Colon (tissue), 2 donors: ENCODE measurements around the gene PPM1H.
"Not testable (repeated sequence)": the region's sequence is repeated elsewhere in the genome, so short reads cannot be mapped to it uniquely, and the experiment has no call there.

Source experiments
- FAIRE-seq: peaks from 2 replicates; lab custom pipeline; 2012; peaks lifted over from hg19 to GRCh38; lab: Jason Lieb, UNC
- donor health status: control.
- donor health status: control.

The PPM1H gene

DNA sequence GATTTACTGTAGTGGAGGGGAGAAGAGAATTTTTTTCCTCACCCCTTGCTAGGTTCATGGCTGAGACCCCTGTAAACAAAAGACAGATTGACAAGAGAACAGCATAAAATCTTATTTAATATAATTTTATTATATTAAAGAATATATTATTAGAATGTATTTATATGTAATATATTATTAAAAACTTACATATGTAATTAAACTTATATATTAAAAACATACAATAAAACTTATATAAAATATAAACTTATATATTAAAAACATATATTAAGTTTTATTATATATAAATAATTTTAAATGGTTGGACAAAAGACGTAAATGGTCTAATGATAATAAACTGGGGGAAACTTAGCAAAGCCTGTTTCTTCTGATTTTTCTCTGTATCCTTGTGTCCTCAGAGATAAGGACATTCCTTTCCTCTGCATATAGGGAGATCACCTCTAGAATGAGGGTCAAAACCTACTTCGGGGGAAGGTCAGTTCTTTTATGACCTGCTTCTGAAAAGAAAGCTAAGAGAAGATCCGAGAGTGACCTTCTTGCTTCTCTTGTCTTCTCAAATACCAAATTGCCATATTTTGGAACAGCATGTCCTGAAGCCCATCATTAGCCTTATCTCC lies 8.9 kb upstream of the PPM1H start:
- peak; percentile 87 for FAIRE-seq

DNA sequence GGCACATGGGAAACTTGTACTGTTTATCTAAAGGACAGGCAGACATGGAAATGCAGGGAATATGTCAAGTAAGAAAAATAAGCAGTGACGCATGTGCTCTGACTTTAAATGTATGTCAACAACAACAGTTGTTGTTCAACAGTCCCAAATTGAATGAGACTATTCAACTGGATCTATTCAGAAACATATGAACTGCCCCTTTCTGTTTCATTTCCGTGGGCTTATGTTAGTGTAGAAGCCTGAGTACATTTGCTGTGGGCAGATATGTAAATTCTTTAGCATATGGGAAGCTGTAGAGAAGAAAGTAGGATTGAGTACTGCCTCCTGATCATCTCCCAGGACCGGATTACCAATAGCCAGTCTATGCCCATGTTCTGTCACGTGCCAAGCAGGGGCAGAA lies 7.4 kb upstream of the PPM1H start:
- FAIRE-seq, result not testable (repeated sequence)

DNA sequence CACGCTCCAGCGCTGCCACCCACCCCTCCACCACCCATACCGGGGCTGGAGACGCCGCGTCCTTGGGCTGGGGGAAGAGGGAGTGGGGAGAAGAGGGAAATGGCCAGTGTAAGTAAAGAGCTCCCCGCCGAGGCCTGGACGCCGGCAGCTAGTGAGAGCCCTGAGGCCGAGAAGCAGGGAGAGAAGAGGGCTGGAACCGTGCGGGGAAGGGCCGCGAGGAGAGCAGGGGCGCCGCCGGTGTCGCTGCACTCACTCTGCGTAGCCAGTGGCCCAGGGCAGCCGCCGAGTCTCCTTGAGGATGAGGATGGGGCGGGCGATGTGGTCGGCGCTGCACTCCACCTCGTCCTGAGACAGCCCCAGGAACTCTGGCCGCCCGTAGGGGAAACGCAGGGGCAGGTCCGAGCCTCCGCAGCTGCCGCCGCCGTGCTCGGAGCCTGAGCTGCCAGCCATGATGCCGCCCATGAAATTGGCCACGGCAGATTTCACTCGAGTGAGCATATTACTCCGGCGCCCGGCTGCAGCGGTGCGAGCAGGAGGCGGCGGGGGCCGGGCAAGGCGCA lies 631 bp downstream of the PPM1H start:
- FAIRE-seq, result no peak

DNA sequence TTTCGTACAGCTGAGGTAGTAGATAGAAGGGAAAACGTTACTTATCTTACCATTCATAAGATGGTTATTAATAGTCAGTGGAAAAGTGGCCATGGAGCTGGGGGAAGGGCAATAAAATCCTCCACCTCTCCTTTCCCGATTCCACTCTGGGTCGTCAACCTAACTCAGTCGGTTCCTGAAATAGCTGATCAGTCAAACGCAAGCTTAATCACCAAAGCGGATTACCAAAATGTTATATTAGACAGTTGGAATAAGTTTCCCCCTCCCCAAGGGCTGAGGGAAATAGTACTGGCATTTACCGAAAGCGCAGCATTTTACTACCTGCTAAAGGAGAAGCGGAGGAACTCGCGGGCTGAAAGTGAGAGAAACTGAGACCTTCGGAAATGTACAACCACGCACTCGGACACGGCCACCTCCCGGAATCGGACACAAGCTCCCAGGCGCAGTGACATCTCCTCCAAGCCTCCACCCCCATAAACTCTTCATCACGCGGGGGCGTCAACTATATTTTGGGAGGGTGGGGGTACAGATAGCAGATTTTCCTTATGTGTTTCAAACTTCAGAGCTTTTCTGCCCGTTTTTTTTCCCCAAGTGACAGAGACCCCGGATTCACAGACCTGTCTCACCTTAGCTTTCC lies 1.2 kb downstream of the PPM1H start:
- no peak for FAIRE-seq

DNA sequence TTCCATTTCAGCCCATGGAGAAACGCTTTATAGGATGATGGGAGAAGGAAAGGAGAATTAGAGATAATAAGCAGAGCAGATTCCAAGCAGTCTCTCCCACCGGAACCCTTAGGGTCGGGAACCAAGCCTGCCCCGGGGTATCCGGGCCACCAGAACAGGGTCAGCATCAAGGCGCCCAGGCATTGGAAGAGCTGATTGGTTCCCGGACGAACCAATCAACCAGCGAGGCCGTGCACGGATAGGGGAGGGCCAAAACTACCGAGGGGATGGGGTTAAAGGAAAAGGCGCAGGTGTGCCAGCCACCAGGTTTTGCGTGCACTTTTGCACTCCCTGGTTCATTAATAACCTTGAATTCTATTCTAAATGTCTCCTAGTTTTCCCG lies 1.7 kb downstream of the PPM1H start:
- no peak for FAIRE-seq

DNA sequence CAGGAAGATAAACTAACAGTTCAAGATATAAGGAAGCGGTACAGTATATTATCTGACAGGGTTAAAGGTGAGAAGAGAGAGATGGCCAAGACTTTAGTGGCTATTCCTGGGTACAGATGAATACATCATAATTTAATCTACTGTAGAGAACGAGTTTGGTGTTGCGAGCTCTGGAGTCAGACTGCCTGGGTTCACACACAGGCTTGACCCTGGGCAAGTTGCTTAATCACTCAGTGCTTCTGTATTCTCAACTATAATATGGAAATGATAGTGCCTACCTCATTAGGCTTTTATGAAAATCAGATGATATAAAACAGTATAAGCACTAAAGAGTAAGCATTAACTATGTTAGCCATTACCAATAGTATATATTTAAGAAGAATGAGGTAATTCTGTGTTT lies 3.5 kb downstream of the PPM1H start:
- FAIRE-seq, result no peak

DNA sequence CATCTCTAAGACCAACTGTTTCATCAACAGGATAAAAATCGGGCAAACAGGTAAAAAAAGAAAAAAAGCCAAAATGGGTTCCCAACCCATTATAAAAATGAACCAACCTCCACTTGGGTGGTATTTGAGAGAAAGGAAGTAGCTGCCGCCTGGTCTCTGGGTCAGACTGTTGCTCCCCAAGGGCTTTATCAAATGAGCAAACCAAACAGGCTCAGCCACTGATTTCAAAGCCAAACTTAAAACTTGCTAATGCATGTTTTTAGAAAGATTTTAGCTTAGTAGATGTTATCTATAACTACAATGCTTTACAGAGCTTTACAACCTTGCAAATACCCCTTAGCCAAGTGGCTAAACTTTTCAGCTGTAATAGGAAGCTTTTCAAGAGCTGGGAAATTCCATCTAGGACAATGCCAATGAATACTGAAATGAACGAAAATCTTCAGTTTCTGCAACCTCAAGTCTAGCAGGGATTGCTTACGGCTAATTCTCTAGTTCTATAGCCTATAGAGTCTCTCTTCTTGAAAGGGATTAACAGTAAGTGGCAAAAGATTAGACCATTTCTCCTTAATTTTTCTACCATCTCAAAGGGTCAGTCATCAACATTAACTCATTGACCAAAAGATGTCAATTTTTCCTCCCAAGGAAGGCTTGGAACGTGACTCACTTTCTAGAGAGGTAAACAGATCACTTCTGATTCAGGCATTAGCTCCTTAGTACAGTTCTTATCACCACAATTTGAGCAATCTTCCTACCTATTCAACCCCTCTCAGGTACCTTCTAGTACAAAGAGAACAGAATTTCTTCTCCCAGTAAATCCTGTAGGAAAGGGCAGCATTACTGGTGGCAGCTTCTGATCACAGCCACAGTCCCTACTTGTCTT lies 4.2 kb downstream of the PPM1H start:
- FAIRE-seq, result no peak

DNA sequence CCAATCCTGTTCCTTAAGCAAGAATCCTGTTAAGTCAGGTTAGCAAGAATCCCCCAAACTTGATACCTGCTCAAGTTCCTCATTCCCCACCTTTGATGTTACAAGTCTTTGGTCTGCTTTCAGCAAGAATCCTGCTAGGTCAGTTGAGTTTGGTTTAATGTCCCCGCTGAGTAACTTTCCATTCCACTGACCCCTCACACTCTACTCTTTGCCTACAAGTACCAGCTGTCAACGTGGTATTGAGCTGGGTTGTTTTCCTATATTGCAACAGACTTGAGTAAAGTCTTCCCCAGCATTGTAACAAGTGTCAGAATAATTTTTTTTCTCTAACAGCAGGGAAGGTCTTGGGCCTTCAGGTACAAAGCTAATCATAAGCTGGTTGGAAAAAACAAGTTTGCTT lies 6.3 kb downstream of the PPM1H start:
- FAIRE-seq, result no peak

DNA sequence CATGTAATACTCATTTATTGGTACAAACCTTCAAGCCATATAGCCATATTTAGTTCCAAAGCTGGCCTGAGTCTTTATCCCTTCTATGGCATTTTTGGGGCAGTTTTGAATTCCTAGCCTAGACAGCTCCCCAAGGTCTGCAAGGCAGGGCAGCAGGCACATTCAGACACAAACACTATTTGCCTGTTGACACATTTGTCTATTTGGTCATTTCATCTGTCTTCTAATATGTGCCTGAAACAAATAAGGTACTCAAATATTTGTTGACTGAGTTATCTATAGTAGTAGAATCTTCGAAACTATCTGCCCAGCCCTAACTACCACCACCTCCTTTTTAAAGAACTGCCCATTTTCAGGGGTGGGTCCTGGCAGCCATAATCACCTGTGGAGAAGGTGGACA lies 9.3 kb downstream of the PPM1H start:
- no peak for FAIRE-seq

DNA sequence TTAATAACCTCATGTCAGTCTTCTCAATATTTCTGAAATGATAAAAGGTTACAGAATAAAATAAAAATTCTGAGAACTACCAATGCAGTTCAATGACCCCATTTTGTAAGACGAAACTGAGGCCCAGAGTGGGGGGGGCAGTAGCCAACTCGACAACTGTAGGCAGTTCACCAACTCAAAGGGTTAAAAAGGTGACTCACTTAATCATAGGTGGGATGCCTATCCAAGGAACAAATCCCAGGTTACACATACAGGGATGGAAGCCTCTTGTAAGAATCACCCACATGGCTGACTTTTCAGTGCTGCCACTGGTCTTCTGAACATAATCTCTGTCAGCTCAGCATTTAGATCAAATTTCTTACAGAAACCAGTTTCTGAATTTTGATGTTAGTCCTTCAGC lies 10.9 kb downstream of the PPM1H start:
- FAIRE-seq, result no peak

DNA sequence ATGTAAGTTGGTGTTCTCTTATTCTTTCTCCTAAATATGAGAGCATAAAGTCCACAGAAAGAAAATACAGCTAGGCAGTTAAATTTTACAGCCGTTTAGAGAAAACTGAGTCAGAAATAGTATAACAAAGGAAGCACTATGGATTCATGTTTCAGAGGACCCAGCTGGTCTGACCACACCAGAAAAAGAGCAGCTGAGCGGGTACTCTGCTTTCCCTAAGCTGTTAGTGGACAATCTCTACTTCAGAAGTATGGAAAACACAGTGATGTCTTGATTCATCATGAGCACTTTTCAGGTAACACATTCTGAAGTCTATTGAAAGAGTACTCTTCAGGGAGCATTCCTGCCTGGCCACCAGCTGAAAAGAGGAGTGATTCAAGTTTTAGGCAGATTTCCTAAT lies 12.4 kb downstream of the PPM1H start:
- FAIRE-seq, result no peak

DNA sequence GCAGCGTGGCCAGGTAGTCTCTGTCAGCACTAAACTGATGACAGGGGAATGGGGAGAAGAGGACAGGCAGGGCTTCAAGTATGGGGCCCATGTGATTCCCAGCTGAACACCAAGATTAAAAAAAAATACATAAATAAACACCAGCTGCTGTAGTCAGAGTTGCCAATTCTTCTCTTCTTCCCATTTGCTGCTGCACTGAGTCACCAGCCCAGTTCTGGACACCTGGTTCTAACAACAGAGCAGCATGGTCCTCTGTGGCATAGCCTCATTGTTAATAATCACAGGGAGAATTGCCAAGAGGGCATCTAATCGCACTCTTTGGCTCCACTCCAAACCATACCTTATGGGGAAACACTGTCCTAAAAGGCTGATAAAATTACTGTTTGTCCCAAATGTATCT lies 15.1 kb downstream of the PPM1H start:
- no peak for FAIRE-seq

DNA sequence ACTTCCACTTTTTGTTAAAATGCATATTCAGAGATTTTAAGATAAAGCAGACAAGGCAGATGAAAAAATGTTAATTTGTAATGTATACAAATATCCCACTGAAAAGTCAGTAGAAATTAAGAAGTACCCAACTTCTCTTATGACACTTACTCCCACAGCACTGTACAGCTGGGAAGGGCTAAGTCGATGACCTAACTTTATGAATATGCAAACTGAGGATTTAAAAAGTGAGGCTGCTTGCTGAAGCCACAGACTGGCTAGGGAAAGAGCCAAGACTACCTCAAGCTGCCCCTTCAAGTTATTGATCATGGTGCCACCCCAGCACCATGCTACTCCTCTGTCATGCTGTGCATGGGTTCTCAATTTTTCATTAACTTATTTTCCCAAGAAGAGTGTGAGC lies 17.0 kb downstream of the PPM1H start:
- no peak for FAIRE-seq

DNA sequence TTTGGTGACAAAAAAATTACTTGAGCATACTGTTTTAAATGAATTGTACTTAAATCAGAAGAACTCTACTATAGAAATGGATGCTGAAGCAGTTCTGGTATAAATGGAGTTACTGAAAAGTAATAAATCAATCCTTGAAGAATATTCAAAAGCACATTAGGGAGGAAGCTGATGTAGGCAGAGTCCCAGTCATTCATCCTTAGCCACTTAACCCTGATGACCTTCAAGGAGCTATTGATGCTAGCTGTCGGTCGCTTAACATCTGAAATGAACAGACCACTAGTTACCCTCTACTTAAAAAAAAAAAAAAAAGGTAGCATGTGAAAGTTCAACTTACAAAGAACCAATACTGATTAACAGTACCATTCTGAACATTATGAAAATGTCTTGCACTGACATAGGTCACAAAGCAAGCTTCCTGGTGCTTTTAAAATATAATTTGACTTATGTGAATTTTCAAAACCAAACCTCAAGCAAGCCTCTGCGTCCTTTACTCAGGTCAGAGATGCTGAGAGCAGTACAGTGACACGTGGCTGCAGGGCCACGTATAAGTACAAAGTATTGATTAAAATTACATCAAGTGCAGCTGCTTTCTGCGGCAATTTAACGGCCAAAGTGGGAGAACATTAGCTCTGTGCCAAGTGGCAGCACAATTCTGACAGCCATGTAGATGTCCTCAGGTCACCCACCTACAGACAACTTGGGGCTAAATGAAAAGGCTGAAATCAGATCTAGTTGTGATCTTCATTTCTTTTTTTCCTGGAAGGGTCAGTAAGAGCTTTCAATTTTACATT lies 18.1 kb downstream of the PPM1H start:
- FAIRE-seq, result no peak

DNA sequence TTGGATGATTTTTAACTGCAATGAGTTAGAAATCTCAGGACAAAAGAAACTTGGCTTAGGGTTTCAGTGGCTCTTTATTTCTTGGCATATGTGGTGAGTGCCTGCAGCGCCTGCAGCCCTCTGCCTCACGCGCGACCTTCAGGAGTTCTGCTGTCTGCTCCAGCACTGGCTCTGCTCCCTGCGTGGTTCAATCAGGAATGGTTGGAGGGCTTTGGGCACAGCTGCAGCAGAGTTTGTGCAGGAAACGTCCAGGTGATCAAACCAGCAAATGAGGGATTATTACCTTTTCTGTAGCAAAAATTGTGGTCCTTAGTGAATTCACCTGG lies 19.8 kb downstream of the PPM1H start:
- no peak for FAIRE-seq

DNA sequence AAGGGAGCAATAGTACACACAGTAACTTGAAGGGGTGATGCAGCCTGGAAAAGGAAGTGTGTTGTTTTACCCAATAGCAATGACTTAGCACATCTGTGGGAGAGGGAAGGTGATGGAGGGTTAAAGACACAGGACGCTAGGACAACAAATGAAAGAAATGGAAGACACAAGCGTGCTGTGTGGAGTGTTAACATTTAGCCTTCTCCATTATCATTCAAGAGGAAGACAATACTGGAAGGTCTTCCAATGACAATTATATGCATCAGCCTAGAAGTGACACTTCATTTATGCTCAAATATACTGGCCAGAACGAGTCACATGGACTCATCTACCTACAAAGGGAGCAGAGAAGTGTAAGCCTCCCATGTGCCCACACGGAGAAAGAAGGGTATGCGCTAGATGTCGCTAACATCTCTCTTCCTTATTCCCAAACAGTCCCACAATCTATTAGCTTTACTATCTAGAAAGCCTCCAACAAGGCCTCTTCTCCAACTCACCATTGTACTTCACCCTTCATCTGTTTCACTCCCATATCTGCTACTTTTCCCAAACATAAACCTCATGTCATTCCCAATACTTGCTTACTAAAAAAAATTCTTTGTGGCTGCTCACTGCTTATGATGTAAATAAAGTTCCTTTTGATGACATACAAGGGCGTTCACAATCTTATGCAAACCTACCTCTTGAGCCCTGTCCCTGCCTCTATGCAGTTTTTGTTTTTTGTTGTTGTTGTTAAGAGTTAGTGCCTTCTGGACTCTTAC lies 20.3 kb downstream of the PPM1H start:
- FAIRE-seq, result no peak

DNA sequence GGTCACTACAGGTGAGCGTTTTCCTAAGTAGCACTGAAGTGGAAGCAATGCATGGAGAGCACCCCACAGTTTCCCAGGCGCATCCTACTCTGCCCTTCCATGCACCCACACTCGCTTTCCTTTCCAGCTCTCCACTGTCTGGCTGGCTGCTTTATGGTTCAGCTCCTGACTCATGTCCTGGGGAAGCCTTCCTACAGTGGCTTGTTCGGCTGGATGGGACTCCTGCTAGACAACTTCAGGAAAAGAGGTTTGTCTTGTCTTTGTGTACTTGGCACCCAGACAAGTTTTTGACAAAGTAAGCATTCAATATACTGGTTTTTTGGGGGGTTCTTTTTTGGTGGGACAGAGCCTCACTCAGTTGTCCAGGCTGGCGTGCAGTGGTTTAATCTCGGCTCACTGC lies 21.6 kb downstream of the PPM1H start:
- no peak for FAIRE-seq

DNA sequence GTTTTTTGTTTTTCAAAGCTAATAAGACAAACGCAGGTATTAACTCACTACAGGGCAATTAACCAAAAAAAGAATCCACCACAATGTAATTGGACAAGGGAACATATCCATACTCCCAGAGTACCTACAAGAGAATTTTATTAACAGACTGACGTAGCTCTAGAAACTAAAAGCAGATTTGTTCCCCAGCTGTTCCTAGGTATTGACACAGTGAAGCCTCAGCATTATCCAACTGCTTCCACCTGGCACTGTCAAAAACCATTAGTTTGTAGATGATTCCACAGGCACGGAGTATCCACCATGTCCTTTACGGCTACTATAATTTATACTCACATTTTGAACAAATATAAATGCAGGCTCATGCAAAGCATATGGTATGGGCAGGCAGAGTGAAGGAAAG lies 22.3 kb downstream of the PPM1H start:
- no peak for FAIRE-seq

DNA sequence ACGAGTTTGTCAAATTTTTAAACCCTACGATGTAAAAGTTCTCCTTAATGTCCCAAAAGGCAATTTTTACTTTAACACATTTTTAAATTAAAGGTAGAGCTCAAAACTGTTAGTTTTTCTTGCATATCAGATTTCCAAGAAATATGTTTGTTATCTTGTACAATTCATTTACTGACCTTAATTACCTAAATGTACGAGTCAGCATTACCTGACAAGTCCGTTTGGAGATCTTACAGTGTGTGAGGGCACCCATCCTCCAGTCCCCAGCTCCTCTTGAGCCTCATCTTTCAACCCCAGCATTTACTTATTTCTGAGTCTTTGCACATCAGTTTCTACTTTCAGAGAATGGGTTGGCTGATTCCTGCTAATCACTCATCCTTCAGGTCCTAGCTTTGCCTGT lies 23.7 kb downstream of the PPM1H start:
- FAIRE-seq, result no peak

DNA sequence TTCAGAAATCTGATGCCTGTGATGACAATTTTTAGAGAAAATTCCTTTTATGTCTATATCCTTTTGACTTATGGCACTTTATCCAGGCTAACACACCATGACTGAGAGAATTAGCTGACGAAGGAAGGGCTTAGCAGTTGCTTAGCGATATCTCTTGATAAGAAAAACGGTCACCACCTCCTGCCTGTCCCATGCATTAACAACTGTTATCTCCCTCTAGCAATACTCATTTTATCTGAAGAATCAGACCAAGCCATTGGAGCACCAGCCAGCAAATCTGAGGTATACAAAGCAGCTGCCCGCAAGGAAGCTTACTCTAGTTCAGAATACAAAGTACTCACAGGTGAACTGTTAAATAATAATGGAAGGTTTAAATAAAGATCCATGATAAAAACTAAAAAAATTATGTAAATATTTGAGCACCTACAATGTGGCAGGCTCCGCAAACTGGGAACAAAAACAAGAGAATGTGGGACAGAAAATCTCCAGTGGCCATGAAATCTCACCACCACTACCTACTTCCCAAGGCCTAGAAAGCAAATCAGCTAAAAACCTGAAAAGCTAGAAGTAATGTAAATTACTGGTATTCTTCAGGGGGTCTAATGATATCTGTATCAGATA lies 24.3 kb downstream of the PPM1H start:
- no peak for FAIRE-seq

DNA sequence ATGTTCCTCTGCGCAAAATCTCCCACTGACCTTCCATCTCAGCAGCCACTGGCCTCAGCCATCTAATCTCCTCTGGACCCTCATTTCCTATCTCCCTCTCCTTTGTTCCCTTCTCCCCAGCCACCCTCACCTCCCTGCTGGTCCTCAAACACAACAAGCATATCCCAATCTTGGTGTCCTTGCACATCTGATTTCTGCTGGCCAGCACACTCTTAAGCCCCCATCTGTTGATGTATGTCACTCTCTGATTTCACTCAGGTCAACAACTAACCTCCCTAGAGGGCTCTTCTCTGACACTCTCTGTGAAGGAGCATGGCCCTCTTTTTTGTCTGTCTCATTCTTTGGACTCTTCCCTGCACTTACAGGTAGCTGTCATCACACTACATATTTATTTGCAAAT lies 25.6 kb downstream of the PPM1H start:
- no peak for FAIRE-seq
